Parathyroid adenoma (tissue), 2 donors: ENCODE results near the gene LPO.

Experiments
- H2AFZ ChIP-seq: fragments of 300-600 bp; sonication (generic); one replicate; pipeline ENCODE4 v1.7.0; 2017; ENCODE audit warnings: antibody characterized with exemption, mild to moderate bottlenecking
- H3K27ac ChIP-seq: fragments of 300-600 bp; sonication (generic); one replicate; pipeline ENCODE4 v1.7.0; 2017
- H3K27me3 ChIP-seq: fragments of 300-600 bp; sonication (generic); one replicate; pipeline ENCODE4 v1.7.0; 2017; ENCODE audit warnings: low read length; ENCODE audit not compliant: control insufficient read depth, insufficient read depth
- H3K36me3 ChIP-seq: fragments of 300-600 bp; sonication (generic); one replicate; pipeline ENCODE4 v1.7.0; 2017; ENCODE audit warnings: low read length; ENCODE audit not compliant: control insufficient read depth, insufficient read depth
- H3K4me1 ChIP-seq: fragments of 300-600 bp; sonication (generic); one replicate; pipeline ENCODE4 v1.7.0; 2017; ENCODE audit warnings: control low read depth
- H3K4me2 ChIP-seq: fragments of 300-600 bp; sonication (generic); one replicate; pipeline ENCODE4 v1.7.0; 2017; ENCODE audit warnings: low read length
- H3K4me3 ChIP-seq: fragments of 300-600 bp; sonication (generic); one replicate; pipeline ENCODE4 v1.7.0; 2017; ENCODE audit warnings: low read depth, low read length
- H3K79me2 ChIP-seq: fragments of 300-600 bp; sonication (generic); one replicate; pipeline ENCODE4 v1.7.0; 2017; ENCODE audit warnings: control low read depth
- H3K9ac ChIP-seq: fragments of 300-600 bp; sonication (generic); one replicate; pipeline ENCODE4 v1.7.0; 2017; ENCODE audit warnings: mild to moderate bottlenecking
- H3K9me3 ChIP-seq: fragments of 300-600 bp; sonication (generic); one replicate; pipeline ENCODE4 v1.7.0; 2017; ENCODE audit warnings: low read length; ENCODE audit not compliant: control insufficient read depth
- CTCF ChIP-seq: fragments of 300-600 bp; sonication (generic); IDR thresholded peaks from one replicate; pipeline ENCODE4 v1.7.0; 2017; ENCODE audit warnings: antibody characterized with exemption, mild to moderate bottlenecking
- donor health status: primary hyperparathyroidism.

LPO gene

GRCh38 chr17:58202859-58203258 is 35.5 kb upstream of the LPO start:
- H3K36me3 ChIP-seq = no peaks in the 10 kb centered on the region
- H3K4me2 ChIP-seq = no peak overlapping the region
- no peak overlapping the region for H3K27ac ChIP-seq
- H2AFZ ChIP-seq = no peak overlapping the region
- TF ChIP-seq CTCF = no peak
- no peak overlapping the region for H3K4me3 ChIP-seq
- H3K9me3 ChIP-seq = no peaks in the 10 kb centered on the region
- no peaks in the 10 kb centered on the region for H3K79me2 ChIP-seq
- no peak overlapping the region for H3K9ac ChIP-seq
- no peaks in the 10 kb centered on the region for H3K27me3 ChIP-seq
- H3K4me1 ChIP-seq = no peaks in the 10 kb centered on the region

DNA sequence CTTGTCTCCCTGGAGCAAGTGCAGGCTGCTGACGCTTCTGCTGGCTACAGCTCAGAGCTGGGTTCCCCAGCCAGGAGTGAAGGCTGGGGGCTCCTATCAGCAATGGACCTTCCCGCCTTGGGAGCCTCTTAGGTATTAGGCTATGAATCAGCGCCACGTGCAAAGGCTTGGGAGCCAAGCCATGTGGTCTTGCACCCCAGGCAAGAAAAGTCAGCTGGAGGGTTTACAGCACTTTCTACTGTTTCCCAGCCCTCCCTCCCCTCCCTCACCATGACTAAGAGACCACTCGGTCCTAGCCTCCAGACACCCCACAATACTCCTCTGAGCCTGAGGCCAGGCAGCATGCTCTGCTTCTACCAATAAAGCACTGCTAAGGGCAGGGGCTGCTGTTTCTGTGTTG is 33.6 kb upstream of the LPO start:
- Histone ChIP-seq H3K36me3 (no peaks in the 10 kb centered on the region), H3K4me1 (no peaks in the 10 kb centered on the region), H3K4me2 (no peak overlapping the region), H2AFZ (no peak overlapping the region), H3K9me3 (no peaks in the 10 kb centered on the region), H3K27ac (no peak overlapping the region), H3K27me3 (no peaks in the 10 kb centered on the region), H3K4me3 (no peak overlapping the region), H3K9ac (no peak overlapping the region), H3K79me2 (no peaks in the 10 kb centered on the region)
- no peak for TF ChIP-seq CTCF

GRCh38 chr17:58205936-58206335 is 32.4 kb upstream of the LPO start:
- H3K27me3 ChIP-seq = no peaks in the 10 kb centered on the region
- no peak for TF ChIP-seq CTCF
- H3K79me2 ChIP-seq = no peaks in the 10 kb centered on the region
- H3K9ac ChIP-seq = no peak overlapping the region
- H3K9me3 ChIP-seq = no peaks in the 10 kb centered on the region
- H3K4me2 ChIP-seq = no peak overlapping the region
- no peak overlapping the region for H3K27ac ChIP-seq
- no peak overlapping the region for H3K4me3 ChIP-seq
- no peak overlapping the region for H2AFZ ChIP-seq
- no peaks in the 10 kb centered on the region for H3K36me3 ChIP-seq
- H3K4me1 ChIP-seq = no peaks in the 10 kb centered on the region

GRCh38 chr17:58207451-58207850 is 30.9 kb upstream of the LPO start:
- H3K9me3 ChIP-seq = no peaks in the 10 kb centered on the region
- no peaks in the 10 kb centered on the region for H3K36me3 ChIP-seq
- H2AFZ ChIP-seq = no peak overlapping the region

More at GRCh38 chr17:58207451-58207850, 30.9 kb upstream of the LPO start:
- no peak for TF ChIP-seq CTCF
- Histone ChIP-seq H3K4me2 (no peak overlapping the region), H3K27ac (no peak overlapping the region), H3K4me1 (no peaks in the 10 kb centered on the region), H3K27me3 (no peaks in the 10 kb centered on the region), H3K9ac (no peak overlapping the region), H3K4me3 (no peak overlapping the region), H3K79me2 (no peaks in the 10 kb centered on the region)
